GM10248 (cell line): Measurements from ENCODE around the gene SLC34A3.
"Not testable (repeated sequence)": the region's sequence is repeated elsewhere in the genome, so short reads cannot be mapped to it uniquely, and the experiment has no call there.

Experiments used
- CTCF ChIA-PET: fragments of 300-600 bp; sonication (Branson Sonifier 250); formaldehyde crosslinking; extraction: SDS; loops from one replicate; lab custom pipeline; 2021; ENCODE audit warnings: antibody characterized with exemption; lab: Yijun Ruan, JAX
- POLR2A ChIA-PET: fragments of 350-650 bp; sonication (Branson Sonifier 250); formaldehyde crosslinking; extraction: SDS; loops from one replicate; lab custom pipeline; 2020; ENCODE audit warnings: antibody characterized with exemption; lab: Yijun Ruan, JAX
- DNase-seq: peaks from one replicate; pipeline ENCODE4 v3.0.0; 2012; ENCODE audit errors: extremely low spot score
- TF ChIP-seq, protein P1 (sequence below): IDR thresholded peaks from 2 replicates; pipeline ENCODE4 v1.5.1; 2012; ENCODE audit warnings: mild to moderate bottlenecking, low read depth; ENCODE audit errors: extremely low read depth, missing control alignments, control extremely low read depth

Gene SLC34A3

GRCh38 chr9:137234758-137235423 is 4.2 kb downstream of the SLC34A3 start:
- DNase-seq: no peak
- ChIA-PET POLR2A (no interaction called here), CTCF (interaction anchor here (0.7 to 8.0 kb wide), 12 partner anchors 10 to 188 kb away, joined by 3 to 92 read pairs (median 3); partner anchors contain the start of genes ANAPC2, CYSRT1, NPDC1 and NRARP)
- TF ChIP-seq, protein P1, sequence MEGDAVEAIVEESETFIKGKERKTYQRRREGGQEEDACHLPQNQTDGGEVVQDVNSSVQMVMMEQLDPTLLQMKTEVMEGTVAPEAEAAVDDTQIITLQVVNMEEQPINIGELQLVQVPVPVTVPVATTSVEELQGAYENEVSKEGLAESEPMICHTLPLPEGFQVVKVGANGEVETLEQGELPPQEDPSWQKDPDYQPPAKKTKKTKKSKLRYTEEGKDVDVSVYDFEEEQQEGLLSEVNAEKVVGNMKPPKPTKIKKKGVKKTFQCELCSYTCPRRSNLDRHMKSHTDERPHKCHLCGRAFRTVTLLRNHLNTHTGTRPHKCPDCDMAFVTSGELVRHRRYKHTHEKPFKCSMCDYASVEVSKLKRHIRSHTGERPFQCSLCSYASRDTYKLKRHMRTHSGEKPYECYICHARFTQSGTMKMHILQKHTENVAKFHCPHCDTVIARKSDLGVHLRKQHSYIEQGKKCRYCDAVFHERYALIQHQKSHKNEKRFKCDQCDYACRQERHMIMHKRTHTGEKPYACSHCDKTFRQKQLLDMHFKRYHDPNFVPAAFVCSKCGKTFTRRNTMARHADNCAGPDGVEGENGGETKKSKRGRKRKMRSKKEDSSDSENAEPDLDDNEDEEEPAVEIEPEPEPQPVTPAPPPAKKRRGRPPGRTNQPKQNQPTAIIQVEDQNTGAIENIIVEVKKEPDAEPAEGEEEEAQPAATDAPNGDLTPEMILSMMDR: no peak

- ChIA-PET CTCF (interaction anchor here (0.7 to 8.0 kb wide), 41 partner anchors 10 to 288 kb away, joined by 3 to 92 read pairs (median 6); partner anchors contain the start of genes ANAPC2, CYSRT1, NPDC1 and NRARP), POLR2A (interaction anchor here (0.6 to 1.0 kb wide), 5 partner anchors 10 to 344 kb away, joined by 4 to 6 read pairs (median 4); no protein-coding TSS in a partner anchor)
- TF ChIP-seq, protein P1: no peak
- DNase-seq: no peak
These were observed 4.9 kb downstream of the SLC34A3 start for GRCh38 chr9:137235424-137236237.

DNA sequence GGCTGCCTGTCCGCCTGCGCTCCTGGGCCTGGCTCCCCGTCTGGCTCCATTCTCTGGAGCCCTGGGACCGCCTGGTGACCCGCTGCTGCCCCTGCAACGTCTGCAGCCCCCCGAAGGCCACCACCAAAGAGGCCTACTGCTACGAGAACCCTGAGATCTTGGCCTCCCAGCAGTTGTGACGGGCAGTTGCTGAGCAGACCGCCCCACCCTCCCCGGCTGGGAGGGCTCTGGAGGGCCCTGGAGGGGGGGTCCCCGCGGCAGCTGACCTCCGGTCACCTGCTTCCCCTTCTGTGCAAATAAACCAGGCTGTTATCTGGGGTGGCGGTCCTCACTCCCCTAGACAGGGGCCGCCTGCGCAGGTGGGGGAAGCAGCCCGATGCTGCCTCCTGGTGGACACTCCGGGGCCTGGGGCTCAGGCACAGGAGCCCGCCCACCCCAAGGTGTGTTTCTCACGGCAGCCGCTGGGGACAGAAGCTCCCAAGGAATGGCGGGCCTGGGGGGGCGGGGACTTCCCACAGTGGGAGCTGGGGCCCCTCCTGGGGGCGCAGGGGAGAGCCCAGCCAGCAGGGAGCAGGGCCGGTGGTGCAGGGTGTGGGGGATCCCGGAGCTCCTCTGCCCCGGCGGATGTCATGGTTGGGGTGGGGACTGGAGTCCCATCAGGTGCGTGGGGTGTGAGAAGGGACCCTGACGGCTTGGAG is 5.7 kb downstream of the SLC34A3 start:
- CTCF ChIA-PET: interaction anchor here (0.6 to 8.0 kb wide), 70 partner anchors 9 to 495 kb away, joined by 3 to 92 read pairs (median 6); partner anchors contain the start of genes ANAPC2, CYSRT1, DPP7 and LRRC26
- peak; percentile 95 for DNase-seq
- TF ChIP-seq, protein P1: peak; percentile 99
- POLR2A ChIA-PET: interaction anchor here (0.6 to 1.4 kb wide), 7 partner anchors 10 to 343 kb away, joined by 3 to 6 read pairs (median 4); partner anchors contain the start of gene TPRN

DNA sequence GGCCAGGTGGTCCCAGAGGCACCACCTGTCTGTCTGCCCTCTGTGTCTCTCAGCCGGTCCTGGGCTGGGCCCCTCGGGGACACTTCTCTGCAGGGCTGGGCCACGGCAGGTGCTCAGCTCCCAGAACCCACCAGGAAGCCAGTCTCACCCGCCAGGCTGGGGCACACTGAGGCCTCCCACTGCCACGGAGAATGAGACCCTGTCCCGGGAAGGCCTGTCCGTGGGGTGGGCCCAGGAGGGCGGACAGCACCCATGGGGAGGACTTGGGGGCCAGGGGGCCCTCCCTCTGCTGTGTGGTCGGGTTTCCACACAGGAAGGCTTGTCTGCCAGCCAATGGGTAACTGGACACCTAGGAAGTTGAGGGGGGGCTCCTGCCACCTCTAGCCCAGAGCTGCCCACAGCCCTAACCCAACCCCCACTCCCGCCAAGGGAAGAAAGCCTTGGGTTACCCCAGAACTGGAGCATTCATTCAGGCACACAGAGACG is 6.3 kb downstream of the SLC34A3 start:
- no peak for DNase-seq
- ChIA-PET POLR2A (interaction anchor here (0.9 to 1.4 kb wide), 4 partner anchors 9 to 36 kb away, joined by 3 to 6 read pairs (median 4); partner anchors contain the start of gene TPRN), CTCF (interaction anchor here (0.6 to 8.0 kb wide), 69 partner anchors 8 to 495 kb away, joined by 3 to 92 read pairs (median 6); partner anchors contain the start of genes ANAPC2, CYSRT1, DPP7 and LRRC26)
- TF ChIP-seq, protein P1: no peak

DNA sequence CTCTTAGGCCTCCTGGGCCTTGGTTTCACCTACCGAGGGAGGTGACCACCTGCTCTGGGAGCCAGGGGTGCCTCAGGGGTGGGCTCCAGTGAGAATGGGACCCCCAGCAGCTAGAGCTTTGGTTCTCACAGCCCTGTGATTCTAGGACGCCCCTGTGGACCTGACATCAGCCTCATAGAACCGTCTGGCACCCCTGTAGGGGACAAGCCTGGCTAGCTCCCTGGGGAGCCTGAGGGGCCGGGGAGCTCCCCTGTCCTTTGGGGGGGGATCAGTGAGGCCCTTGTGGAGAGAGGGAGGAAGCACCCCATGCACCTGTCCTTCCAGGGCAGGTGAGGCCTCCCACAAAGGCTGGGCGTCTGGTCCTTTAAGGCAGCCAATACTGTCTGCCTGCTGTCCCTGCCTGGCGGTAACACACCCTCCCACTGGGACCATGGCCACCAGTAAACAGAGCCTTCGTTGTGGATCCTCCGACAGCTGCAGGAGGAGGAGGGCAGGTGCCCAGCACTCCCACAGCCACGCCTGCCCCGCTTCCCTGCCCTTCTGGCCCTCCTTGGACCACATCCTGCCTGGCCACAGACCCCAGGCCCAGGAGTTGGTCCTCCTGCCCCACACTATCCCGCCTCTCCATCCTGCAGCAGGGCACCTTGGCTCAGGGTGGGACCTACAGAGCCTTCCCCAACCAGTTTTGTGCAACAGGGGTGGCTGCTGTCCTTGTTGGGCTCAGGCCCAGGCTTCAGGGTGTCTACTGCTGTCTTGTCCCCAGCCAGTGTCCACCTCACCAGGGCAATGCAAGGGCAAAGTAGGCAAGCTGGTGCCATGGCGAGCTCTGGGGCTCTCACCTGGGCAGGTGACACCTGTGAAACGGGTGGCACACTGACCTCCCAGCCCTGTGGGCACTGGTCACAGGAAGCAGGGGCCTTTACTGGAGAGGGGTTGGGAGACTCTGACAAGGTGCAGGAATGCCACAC is 7.3 kb downstream of the SLC34A3 start:
- TF ChIP-seq, protein P1: no peak
- DNase-seq: no peak
- ChIA-PET POLR2A (interaction anchor here (1.4 kb wide), 1 partner anchor 16 kb away, joined by 3 read pairs; no protein-coding TSS in a partner anchor), CTCF (interaction anchor here (1.0 to 8.0 kb wide), 29 partner anchors 7 to 496 kb away, joined by 3 to 92 read pairs (median 10); partner anchors contain the start of genes ANAPC2, CYSRT1, MAN1B1 and NELFB)

GRCh38 chr9:137239541-137240200 is 9.0 kb downstream of the SLC34A3 start:
- CTCF ChIA-PET: interaction anchor here (0.8 to 8.0 kb wide), 9 partner anchors 15 to 303 kb away, joined by 3 to 92 read pairs (median 3); partner anchors contain the start of genes CYSRT1, EXD3, LRRC26 and NOXA1
- POLR2A ChIA-PET: interaction anchor here (0.5 to 6.8 kb wide), 11 partner anchors 8 to 171 kb away, joined by 3 to 124 read pairs (median 9); partner anchors contain the start of genes CYSRT1, MAN1B1, NELFB and NRARP
- not testable (repeated sequence) for DNase-seq
